ENCODE measurements around the gene ACSL3.

The ACSL3 gene

DNA sequence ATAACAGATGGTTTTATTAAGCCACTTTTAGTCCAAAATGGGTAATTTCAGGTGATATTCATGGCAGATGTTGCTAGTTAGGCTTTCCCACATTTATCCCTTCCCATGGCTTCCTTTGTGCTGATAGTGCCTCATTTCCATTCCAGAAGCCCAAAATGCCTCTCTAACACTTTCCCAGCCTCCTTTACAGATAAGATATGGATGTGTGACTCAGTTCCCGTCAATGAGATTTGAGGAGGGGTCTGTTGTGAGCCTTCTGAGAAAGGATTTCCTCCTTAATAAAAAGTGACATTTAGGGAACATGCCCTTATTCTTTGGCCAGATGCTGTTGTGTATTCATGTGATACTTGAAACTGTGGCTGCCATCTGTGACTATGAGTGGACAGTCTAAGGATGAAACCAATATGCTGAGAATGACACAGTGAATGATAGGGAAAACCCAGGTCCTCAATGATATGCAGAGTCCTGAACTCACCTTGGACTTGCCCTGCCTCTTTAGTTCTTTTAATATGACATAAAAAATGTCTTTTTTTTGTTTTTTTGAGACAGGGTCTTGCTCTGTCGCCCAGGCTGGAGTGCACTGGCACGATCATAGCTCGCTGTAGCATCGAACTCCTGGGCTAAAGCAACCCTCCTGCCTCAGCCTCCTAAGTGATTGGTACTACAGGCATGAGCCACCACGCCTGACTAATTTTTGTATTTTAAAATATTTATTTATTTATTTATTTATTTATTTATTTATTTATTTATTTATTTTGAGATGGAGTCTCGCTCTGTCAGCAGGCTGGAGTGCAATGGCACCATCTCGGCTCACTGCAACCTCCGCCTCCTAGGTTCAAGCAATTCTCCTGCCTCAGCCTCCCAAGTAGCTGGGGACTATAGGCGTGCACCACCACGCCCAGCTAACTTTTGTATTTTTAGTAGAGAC, 5.8 kb upstream of the ACSL3 start:
- H3K4me3 ChIP-seq (ENCODE audit: low read length), result no peak overlapping the region
- DNase-seq (ENCODE audit: low read depth), result no peak
- TF ChIP-seq, protein P1, sequence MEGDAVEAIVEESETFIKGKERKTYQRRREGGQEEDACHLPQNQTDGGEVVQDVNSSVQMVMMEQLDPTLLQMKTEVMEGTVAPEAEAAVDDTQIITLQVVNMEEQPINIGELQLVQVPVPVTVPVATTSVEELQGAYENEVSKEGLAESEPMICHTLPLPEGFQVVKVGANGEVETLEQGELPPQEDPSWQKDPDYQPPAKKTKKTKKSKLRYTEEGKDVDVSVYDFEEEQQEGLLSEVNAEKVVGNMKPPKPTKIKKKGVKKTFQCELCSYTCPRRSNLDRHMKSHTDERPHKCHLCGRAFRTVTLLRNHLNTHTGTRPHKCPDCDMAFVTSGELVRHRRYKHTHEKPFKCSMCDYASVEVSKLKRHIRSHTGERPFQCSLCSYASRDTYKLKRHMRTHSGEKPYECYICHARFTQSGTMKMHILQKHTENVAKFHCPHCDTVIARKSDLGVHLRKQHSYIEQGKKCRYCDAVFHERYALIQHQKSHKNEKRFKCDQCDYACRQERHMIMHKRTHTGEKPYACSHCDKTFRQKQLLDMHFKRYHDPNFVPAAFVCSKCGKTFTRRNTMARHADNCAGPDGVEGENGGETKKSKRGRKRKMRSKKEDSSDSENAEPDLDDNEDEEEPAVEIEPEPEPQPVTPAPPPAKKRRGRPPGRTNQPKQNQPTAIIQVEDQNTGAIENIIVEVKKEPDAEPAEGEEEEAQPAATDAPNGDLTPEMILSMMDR (conservative IDR thresholded peaks at IDR 0.05; ENCODE audit: low read length), result no peak

GRCh38 chr2:222859786-222860612, 837 bp upstream of the ACSL3 start:
- peak; percentile 54 for DNase-seq (ENCODE audit: low read depth)
- TF ChIP-seq, protein P1 (conservative IDR thresholded peaks at IDR 0.05; ENCODE audit: low read length), result no peak
- H3K4me3 ChIP-seq (ENCODE audit: low read length), result peak overlapping the region; percentile 84

- peak overlapping the region; percentile 84 for H3K4me3 ChIP-seq (ENCODE audit: low read length)
- no peak for DNase-seq (ENCODE audit: low read depth)
- TF ChIP-seq, protein P1 (conservative IDR thresholded peaks at IDR 0.05; ENCODE audit: low read length), result no peak
Observed at GRCh38 chr2:222861411-222862105, 722 bp downstream of the ACSL3 start.

- TF ChIP-seq, protein P1 (conservative IDR thresholded peaks at IDR 0.05; ENCODE audit: low read length), result peak; percentile 49
- peak overlapping the region; percentile 84 for H3K4me3 ChIP-seq (ENCODE audit: low read length)
- peak; percentile 53 for DNase-seq (ENCODE audit: low read depth)
Observed at GRCh38 chr2:222862106-222862908, 1.5 kb downstream of the ACSL3 start.

DNA sequence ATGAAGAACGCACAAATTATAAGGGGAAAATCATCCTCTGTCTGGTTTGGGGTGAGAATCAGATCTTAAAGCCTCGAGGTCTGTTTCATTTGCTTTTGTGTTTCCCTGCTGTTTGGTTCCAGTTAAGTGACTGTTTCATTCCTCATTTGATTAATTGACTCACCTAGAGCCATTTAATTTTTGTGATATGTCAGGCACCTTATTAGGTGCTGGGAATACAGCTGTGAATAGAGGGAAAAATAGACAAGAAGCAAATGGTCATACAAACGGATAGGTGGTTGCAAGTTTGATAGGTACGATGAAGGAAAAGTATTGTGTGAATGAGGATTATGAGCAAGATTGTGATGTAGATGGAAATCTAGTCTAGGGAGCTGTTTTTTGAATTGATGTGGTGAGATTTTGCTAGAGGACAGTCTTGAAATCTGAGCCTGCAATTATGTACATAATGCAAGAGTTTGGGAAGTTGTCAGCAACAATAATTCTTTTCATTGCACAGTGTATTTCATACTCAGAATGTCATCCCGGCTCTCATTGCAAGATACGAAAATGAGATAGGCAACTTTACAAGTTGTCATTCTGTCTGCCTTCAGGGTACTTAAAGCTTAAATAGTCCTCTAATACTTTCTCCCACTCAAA, 2.2 kb downstream of the ACSL3 start:
- TF ChIP-seq, protein P1 (conservative IDR thresholded peaks at IDR 0.05; ENCODE audit: low read length), result no peak
- no peak for DNase-seq (ENCODE audit: low read depth)
- peak overlapping the region; percentile 84; the same call in 1 of the 2 replicates for H3K4me3 ChIP-seq (ENCODE audit: low read length)

- peak; percentile 77 for DNase-seq (ENCODE audit: low read depth)
- TF ChIP-seq, protein P1 (conservative IDR thresholded peaks at IDR 0.05; ENCODE audit: low read length), result no peak
- H3K4me3 ChIP-seq (ENCODE audit: low read length), result no peak overlapping the region
Observed at GRCh38 chr2:222864296-222864695, 3.5 kb downstream of the ACSL3 start.

Measured in AG10803 (cell line).